Measurements from ENCODE around the gene MROH9.

DNA sequence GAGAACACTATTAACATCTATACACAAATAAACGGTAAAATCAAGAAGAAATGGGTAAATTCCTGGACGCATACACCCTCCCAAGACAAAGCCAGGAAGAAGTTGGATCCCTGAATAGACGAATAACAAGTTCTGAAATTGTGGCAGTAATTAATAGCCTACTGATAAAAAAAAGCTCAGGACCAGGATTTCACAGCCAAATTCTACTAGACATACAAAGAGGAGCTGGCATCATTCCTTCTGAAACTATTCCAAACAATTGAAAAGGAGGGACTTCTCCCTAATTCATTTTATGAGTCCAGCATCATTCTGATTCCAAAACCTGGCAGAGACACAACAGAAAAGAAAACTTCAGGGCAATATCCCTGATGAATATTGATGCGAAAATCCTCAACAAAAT is 84.6 kb downstream of the MROH9 start:
- TF ChIP-seq, protein P1, sequence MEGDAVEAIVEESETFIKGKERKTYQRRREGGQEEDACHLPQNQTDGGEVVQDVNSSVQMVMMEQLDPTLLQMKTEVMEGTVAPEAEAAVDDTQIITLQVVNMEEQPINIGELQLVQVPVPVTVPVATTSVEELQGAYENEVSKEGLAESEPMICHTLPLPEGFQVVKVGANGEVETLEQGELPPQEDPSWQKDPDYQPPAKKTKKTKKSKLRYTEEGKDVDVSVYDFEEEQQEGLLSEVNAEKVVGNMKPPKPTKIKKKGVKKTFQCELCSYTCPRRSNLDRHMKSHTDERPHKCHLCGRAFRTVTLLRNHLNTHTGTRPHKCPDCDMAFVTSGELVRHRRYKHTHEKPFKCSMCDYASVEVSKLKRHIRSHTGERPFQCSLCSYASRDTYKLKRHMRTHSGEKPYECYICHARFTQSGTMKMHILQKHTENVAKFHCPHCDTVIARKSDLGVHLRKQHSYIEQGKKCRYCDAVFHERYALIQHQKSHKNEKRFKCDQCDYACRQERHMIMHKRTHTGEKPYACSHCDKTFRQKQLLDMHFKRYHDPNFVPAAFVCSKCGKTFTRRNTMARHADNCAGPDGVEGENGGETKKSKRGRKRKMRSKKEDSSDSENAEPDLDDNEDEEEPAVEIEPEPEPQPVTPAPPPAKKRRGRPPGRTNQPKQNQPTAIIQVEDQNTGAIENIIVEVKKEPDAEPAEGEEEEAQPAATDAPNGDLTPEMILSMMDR (IDR thresholded peaks at IDR 0.05), result no peak
- TF ChIP-seq POLR2A (IDR thresholded peaks at IDR 0.05; ENCODE audit: low read depth), result no peak
